Measurements from ENCODE around the gene CHD1.

GRCh38 chr5:98942847-98943246 is 14.0 kb upstream of the CHD1 start:
- TF ChIP-seq CTCF (conservative IDR thresholded peaks at IDR 0.05 in 1 of 2, IDR thresholded peaks at IDR 0.05 in 1 of 2; ENCODE audit: low read depth in 1 of 2, low read length in 2 of 2) (no peak), EZH2 (IDR thresholded peaks at IDR 0.05; ENCODE audit: low read length, missing control alignments) (no peak)
